Left renal cortex interstitium (tissue), 4 donors: ENCODE data around the gene GAB2. TPM values are rescaled to one million over a fixed set of nuclear protein-coding genes. Genes with fewer than 3 reads are reported as not detected.
"Not testable (repeated sequence)": the region's sequence is repeated elsewhere in the genome, so short reads cannot be mapped to it uniquely, and the experiment has no call there.

Experiments used
- DNase-seq, 4 donors: peaks; one replicate each; pipeline ENCODE4 v3.0.0-alpha.2; 2013; ENCODE audit warnings: low read depth in 4 of 4, low spot score in 2 of 4, missing footprints in 1 of 4
- polyA plus RNA-seq, 4 donors: library from polyadenylated mRNA; unstranded; fragments of 120-200 nt; gene quantifications; one replicate each; pipeline ENCODE4 v1.2.1, GENCODE V29; 2013; ENCODE audit not compliant: insufficient read length in 4 of 4

GAB2 gene
- polyA plus RNA-seq, 4 donors = 17.0 to 19.1 (median 18.7) TPM

- DNase-seq = no peak
These were observed 99.1 kb downstream of the GAB2 start for GRCh38 chr11:78318321-78319114.

GRCh38 chr11:78315724-78316123 is 101.9 kb downstream of the GAB2 start:
- DNase-seq = no peak

GRCh38 chr11:78314762-78315161 is 102.9 kb downstream of the GAB2 start:
- DNase-seq = no peak

- no peak for DNase-seq
These were observed 103.7 kb downstream of the GAB2 start for GRCh38 chr11:78313898-78314297.

GRCh38 chr11:78313181-78313795 is 104.3 kb downstream of the GAB2 start:
- no peak for DNase-seq

GRCh38 chr11:78312712-78313111 is 104.9 kb downstream of the GAB2 start:
- DNase-seq = no peak

- no peak for DNase-seq
These were observed 105.8 kb downstream of the GAB2 start for GRCh38 chr11:78311702-78312371.

- no peak for DNase-seq
These were observed 107.1 kb downstream of the GAB2 start for GRCh38 chr11:78310500-78310909.

GRCh38 chr11:78304201-78304600 is 113.4 kb downstream of the GAB2 start:
- no peak for DNase-seq

GRCh38 chr11:78300108-78300839 is 117.3 kb downstream of the GAB2 start:
- DNase-seq = no peak

GRCh38 chr11:78299000-78299710 is 118.5 kb downstream of the GAB2 start:
- no peak for DNase-seq

GRCh38 chr11:78298291-78298771 is 119.3 kb downstream of the GAB2 start:
- DNase-seq = no peak

GRCh38 chr11:78295991-78296930 is 121.4 kb downstream of the GAB2 start:
- DNase-seq = no peak

- DNase-seq = no peak
These were observed 122.3 kb downstream of the GAB2 start for GRCh38 chr11:78295347-78295746.

GRCh38 chr11:78294100-78294499 is 123.5 kb downstream of the GAB2 start:
- DNase-seq = not testable (repeated sequence)

- DNase-seq = no peak
These were observed 124.1 kb downstream of the GAB2 start for GRCh38 chr11:78293536-78293935.

GRCh38 chr11:78292109-78292803 is 125.4 kb downstream of the GAB2 start:
- DNase-seq = no peak

- no peak for DNase-seq
These were observed 126.0 kb downstream of the GAB2 start for GRCh38 chr11:78291503-78292108.
